Activated CD4-positive, alpha-beta memory T cell treated with anti-CD3 and anti-CD28 coated beads, Interleukin-2, amount 10 ng/mL, durations not matched to agents 7 days and 5 days (primary cell): Measurements from ENCODE around the gene KDM1B. TPM values are rescaled to one million over a fixed set of nuclear protein-coding genes. Genes with fewer than 3 reads are reported as not detected.
"Not testable (repeated sequence)": the region's sequence is repeated elsewhere in the genome, so short reads cannot be mapped to it uniquely, and the experiment has no call there.

Source experiments
- CTCF ChIA-PET: fragments of 350-600 bp; sonication (Branson Sonifier 250); formaldehyde crosslinking; loops from one replicate; lab custom pipeline; 2021; ENCODE audit warnings: antibody characterized with exemption, inconsistent platforms; lab: Charles Lee
- POLR2A ChIA-PET: fragments of 350-600 bp; sonication (Branson Sonifier 250); formaldehyde crosslinking; loops from one replicate; lab custom pipeline; 2021; ENCODE audit warnings: antibody characterized with exemption; lab: Charles Lee
- DNase-seq: peaks from one replicate; pipeline ENCODE4 v3.0.0-alpha.2; 2020
- H3K27ac Mint-ChIP-seq: one replicate; pipeline ENCODE4 v1.8.0; 2021; ENCODE audit warnings: mild to moderate bottlenecking, mixed read lengths
- H3K27me3 Mint-ChIP-seq: one replicate; pipeline ENCODE4 v1.8.0; 2021; ENCODE audit warnings: mixed read lengths
- H3K36me3 Mint-ChIP-seq: one replicate; pipeline ENCODE4 v1.8.0; 2021; ENCODE audit warnings: low read depth, mixed read lengths
- H3K4me1 Mint-ChIP-seq: one replicate; pipeline ENCODE4 v1.8.0; 2021; ENCODE audit warnings: mixed read lengths
- H3K4me3 Mint-ChIP-seq: one replicate; pipeline ENCODE4 v1.8.0; 2021; ENCODE audit warnings: mild to moderate bottlenecking, mixed read lengths
- H3K9me3 Mint-ChIP-seq: one replicate; pipeline ENCODE4 v1.8.0; 2021; ENCODE audit warnings: mixed read lengths
- total RNA-seq, 2 experiments: library from RNA; stranded (reverse); gene quantifications; one replicate each; pipeline ENCODE4 v1.2.3, GENCODE V29; 2021

KDM1B gene
- total RNA-seq, 2 experiments from 2014 or later: 9.1 to 10.8 TPM

- Mint-ChIP-seq H3K4me1 (peaks cover 35% of the 10 kb centered on the region), H3K9me3 (no peaks in the 10 kb centered on the region), H3K4me3 (peak overlapping the region; percentile 99), H3K27ac (peak overlapping the region; percentile 65), H3K36me3 (peaks cover 8% of the 10 kb centered on the region), H3K27me3 (no peaks in the 10 kb centered on the region)
- ChIA-PET POLR2A (interaction anchor here (0.9 to 1.8 kb wide), 6 partner anchors 8 to 449 kb away, joined by 3 to 7 read pairs (median 4); partner anchors contain the start of genes DEK and NUP153), CTCF (interaction anchor here (2.5 kb wide), 1 partner anchor 34 kb away, joined by 8 read pairs; the partner anchor contains the start of gene NHLRC1)
- DNase-seq: peak; percentile 41
Observed at GRCh38 chr6:18155864-18156421, 721 bp downstream of the KDM1B start.

GRCh38 chr6:18160911-18161310, 5.7 kb downstream of the KDM1B start:
- no peaks in the 10 kb centered on the region for H3K9me3 Mint-ChIP-seq
- CTCF ChIA-PET: interaction anchor here (0.7 kb wide), 1 partner anchor 104 kb away, joined by 3 read pairs; the partner anchor contains the start of gene DEK
- DNase-seq: no peak
- peaks cover 37% of the 10 kb centered on the region for H3K36me3 Mint-ChIP-seq
- POLR2A ChIA-PET: interaction anchor here (0.7 kb wide), 1 partner anchor 80 kb away, joined by 3 read pairs; no protein-coding TSS in a partner anchor
- H3K27ac Mint-ChIP-seq: peak overlapping the region; percentile 22
- H3K27me3 Mint-ChIP-seq: no peaks in the 10 kb centered on the region
- peaks cover 22% of the 10 kb centered on the region for H3K4me1 Mint-ChIP-seq
- H3K4me3 Mint-ChIP-seq: no peak overlapping the region

GRCh38 chr6:18161431-18161830, 6.2 kb downstream of the KDM1B start:
- CTCF ChIA-PET: no interaction called here
- Mint-ChIP-seq H3K36me3 (peaks cover 37% of the 10 kb centered on the region), H3K27ac (no peak overlapping the region)

GRCh38 chr6:18162401-18162800, 7.2 kb downstream of the KDM1B start:
- Mint-ChIP-seq H3K4me3 (no peak overlapping the region), H3K27ac (no peak overlapping the region), H3K9me3 (no peaks in the 10 kb centered on the region), H3K36me3 (peaks cover 37% of the 10 kb centered on the region), H3K27me3 (no peaks in the 10 kb centered on the region), H3K4me1 (peaks cover 15% of the 10 kb centered on the region)
- POLR2A ChIA-PET: interaction anchor here (1.0 kb wide), 1 partner anchor 100 kb away, joined by 4 read pairs; no protein-coding TSS in a partner anchor
- CTCF ChIA-PET: interaction anchor here (0.5 kb wide), 1 partner anchor 186 kb away, joined by 5 read pairs; no protein-coding TSS in a partner anchor
- DNase-seq: no peak

More at GRCh38 chr6:18161431-18161830, 6.2 kb downstream of the KDM1B start:
- H3K27me3 Mint-ChIP-seq: no peaks in the 10 kb centered on the region
- no peak for DNase-seq
- no peak overlapping the region for H3K4me3 Mint-ChIP-seq
- peaks cover 16% of the 10 kb centered on the region for H3K4me1 Mint-ChIP-seq
- H3K9me3 Mint-ChIP-seq: no peaks in the 10 kb centered on the region
- POLR2A ChIA-PET: interaction anchor here (0.7 kb wide), 1 partner anchor 80 kb away, joined by 3 read pairs; no protein-coding TSS in a partner anchor

- peaks cover 10% of the 10 kb centered on the region for H3K4me1 Mint-ChIP-seq
- H3K27ac Mint-ChIP-seq: no peak overlapping the region
- H3K27me3 Mint-ChIP-seq: no peaks in the 10 kb centered on the region
- peaks cover 41% of the 10 kb centered on the region for H3K36me3 Mint-ChIP-seq
- no peaks in the 10 kb centered on the region for H3K9me3 Mint-ChIP-seq
- DNase-seq: no peak
- ChIA-PET CTCF (no interaction called here), POLR2A (no interaction called here)
- H3K4me3 Mint-ChIP-seq: no peak overlapping the region
Observed at GRCh38 chr6:18165751-18166150, 10.5 kb downstream of the KDM1B start.

- Mint-ChIP-seq H3K27ac (no peak overlapping the region), H3K36me3 (peaks cover 35% of the 10 kb centered on the region), H3K4me3 (no peak overlapping the region), H3K9me3 (no peaks in the 10 kb centered on the region), H3K27me3 (no peaks in the 10 kb centered on the region), H3K4me1 (peaks cover 3% of the 10 kb centered on the region)
- CTCF ChIA-PET: no interaction called here
- no peak for DNase-seq
- POLR2A ChIA-PET: no interaction called here
Observed at GRCh38 chr6:18166312-18167036, 11.3 kb downstream of the KDM1B start.

- Mint-ChIP-seq H3K27ac (no peak overlapping the region), H3K36me3 (peaks cover 27% of the 10 kb centered on the region), H3K4me1 (no peaks in the 10 kb centered on the region), H3K27me3 (no peaks in the 10 kb centered on the region), H3K4me3 (no peak overlapping the region), H3K9me3 (no peaks in the 10 kb centered on the region)
- POLR2A ChIA-PET: no interaction called here
- CTCF ChIA-PET: no interaction called here
- no peak for DNase-seq
Observed at GRCh38 chr6:18168264-18168663, 13.0 kb downstream of the KDM1B start.

GRCh38 chr6:18171871-18172270, 16.6 kb downstream of the KDM1B start:
- Mint-ChIP-seq H3K27me3 (no peaks in the 10 kb centered on the region), H3K36me3 (peaks cover 44% of the 10 kb centered on the region), H3K4me1 (no peaks in the 10 kb centered on the region), H3K4me3 (no peak overlapping the region), H3K9me3 (peaks cover 4% of the 10 kb centered on the region), H3K27ac (no peak overlapping the region)
- POLR2A ChIA-PET: no interaction called here
- CTCF ChIA-PET: no interaction called here
- DNase-seq: no peak

- POLR2A ChIA-PET, H3K27ac Mint-ChIP-seq, H3K27me3 Mint-ChIP-seq, H3K9me3 Mint-ChIP-seq, H3K4me3 Mint-ChIP-seq, H3K4me1 Mint-ChIP-seq, CTCF ChIA-PET, DNase-seq: not testable (repeated sequence)
- H3K36me3 Mint-ChIP-seq: peaks cover 39% of the 10 kb centered on the region
Observed at GRCh38 chr6:18176198-18176597, 21.0 kb downstream of the KDM1B start.

GRCh38 chr6:18177286-18177965, 22.2 kb downstream of the KDM1B start:
- no peaks in the 10 kb centered on the region for H3K4me1 Mint-ChIP-seq
- peaks cover 32% of the 10 kb centered on the region for H3K36me3 Mint-ChIP-seq
- peaks cover 4% of the 10 kb centered on the region for H3K9me3 Mint-ChIP-seq
- no peak overlapping the region for H3K27ac Mint-ChIP-seq
- CTCF ChIA-PET: no interaction called here
- no peak for DNase-seq
- no peak overlapping the region for H3K4me3 Mint-ChIP-seq
- POLR2A ChIA-PET: no interaction called here
- H3K27me3 Mint-ChIP-seq: no peaks in the 10 kb centered on the region

- ChIA-PET CTCF (no interaction called here), POLR2A (no interaction called here)
- no peak for DNase-seq
- Mint-ChIP-seq H3K4me3 (no peak overlapping the region), H3K9me3 (peaks cover 4% of the 10 kb centered on the region), H3K27ac (no peak overlapping the region), H3K36me3 (peaks cover 28% of the 10 kb centered on the region), H3K4me1 (no peaks in the 10 kb centered on the region), H3K27me3 (no peaks in the 10 kb centered on the region)
Observed at GRCh38 chr6:18178960-18179615, 23.9 kb downstream of the KDM1B start.

GRCh38 chr6:18179770-18180356, 24.6 kb downstream of the KDM1B start:
- Mint-ChIP-seq H3K9me3 (peaks cover 4% of the 10 kb centered on the region), H3K4me3 (no peak overlapping the region), H3K4me1 (no peaks in the 10 kb centered on the region), H3K36me3 (peaks cover 23% of the 10 kb centered on the region), H3K27ac (no peak overlapping the region), H3K27me3 (no peaks in the 10 kb centered on the region)
- ChIA-PET POLR2A (no interaction called here), CTCF (interaction anchor here (0.6 kb wide), 1 partner anchor 835 kb away, joined by 3 read pairs; no protein-coding TSS in a partner anchor)
- DNase-seq: no peak
